Stimulated activated CD8-positive, alpha-beta memory T cell treated with anti-CD3 and anti-CD28 coated beads, Interleukin-4, amount 100 ng/mL, for 4 hours (primary cell): Measurements from ENCODE around the gene NFIA.
A peak's percentile ranks its signal among the peaks of the same experiment; 100 is the strongest.

Experiments used
- DNase-seq, 2 donors: peaks; one replicate each; pipeline ENCODE4 v3.0.0-alpha.2; 2020; ENCODE audit warnings: low read depth in 2 of 2, low spot score in 1 of 2

The NFIA gene

DNA sequence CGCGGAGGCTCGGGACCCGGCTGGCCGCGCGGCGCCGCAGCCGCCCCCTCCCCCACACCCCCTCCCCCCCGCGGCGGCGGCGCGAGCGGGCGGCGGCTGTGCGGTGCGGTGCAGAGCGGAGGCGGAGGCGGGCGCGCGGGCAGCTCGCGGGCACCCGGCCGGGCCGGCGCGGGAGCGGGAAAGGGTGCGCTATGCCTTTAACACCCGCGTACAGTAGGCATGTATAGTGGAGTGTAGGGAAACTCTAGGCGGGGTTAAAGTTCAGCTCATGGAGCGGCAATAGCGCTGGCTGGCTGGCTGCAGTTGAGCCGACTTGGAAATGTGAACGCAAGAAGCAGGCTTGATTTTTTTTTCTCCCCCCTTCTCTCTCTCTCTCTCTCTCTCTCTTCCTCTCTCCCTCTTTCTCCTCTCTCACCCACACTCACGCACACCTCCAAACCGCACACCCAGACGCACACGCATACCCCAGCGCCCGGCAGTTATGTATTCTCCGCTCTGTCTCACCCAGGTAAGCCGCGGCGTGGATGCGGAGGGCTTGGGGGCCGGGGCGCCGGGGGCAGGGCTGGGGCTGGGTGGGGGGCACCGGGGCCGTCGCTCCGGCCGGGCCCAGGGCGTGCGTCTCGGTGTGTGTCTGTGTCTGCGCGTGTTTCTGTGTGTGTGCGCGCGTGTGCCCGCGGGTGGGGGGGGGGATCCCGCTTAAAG lies at the start of gene NFIA:
TSS of gene NFIA (plus strand) at position 251 of the 702 bp plus-strand sequence.
- no peak for DNase-seq

DNA sequence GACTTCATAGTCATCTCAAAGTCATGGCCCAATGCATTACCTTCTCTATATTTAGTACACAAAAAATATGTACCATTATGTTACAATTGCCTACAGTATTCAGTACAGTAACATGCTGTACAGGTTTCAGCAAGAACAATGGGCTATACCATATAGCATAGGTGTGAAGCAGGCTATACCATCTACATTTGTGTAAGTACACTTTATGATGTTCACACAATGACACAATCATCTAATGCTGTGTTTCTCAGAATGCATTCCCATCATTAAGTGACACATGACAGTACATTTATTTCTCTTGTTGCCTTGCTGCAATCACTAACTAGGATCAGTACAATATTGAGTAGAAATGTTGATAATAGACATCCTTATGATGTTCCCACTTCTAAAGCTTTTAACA lies 46.5 kb upstream of the NFIA start:
- DNase-seq = no peak

DNA sequence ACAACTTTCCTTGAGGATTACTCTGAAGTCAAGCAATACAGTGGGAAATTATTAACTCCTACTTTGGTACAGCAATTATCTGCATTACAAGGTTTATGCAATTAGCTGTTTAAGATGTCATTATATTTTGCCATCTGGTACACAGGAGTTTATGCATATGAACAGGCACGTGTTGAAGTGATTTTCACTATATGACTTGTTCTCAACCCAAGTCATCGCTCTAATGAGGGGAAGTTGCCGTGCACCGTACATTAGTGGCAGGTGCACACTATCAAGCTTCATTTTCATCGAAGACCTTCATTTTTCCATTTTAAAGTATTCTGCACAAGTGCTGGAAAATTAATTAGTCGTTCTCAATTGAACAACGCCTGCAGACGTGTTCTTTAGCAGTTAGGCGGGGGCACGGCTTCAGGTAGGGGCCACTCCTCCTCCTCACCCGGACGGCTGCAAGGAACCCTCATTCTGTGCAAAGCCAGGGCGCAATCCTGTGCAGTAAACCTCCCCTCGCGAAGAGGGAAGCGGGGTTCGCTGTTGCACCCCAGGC lies 39.8 kb upstream of the NFIA start:
- DNase-seq = no peak

DNA sequence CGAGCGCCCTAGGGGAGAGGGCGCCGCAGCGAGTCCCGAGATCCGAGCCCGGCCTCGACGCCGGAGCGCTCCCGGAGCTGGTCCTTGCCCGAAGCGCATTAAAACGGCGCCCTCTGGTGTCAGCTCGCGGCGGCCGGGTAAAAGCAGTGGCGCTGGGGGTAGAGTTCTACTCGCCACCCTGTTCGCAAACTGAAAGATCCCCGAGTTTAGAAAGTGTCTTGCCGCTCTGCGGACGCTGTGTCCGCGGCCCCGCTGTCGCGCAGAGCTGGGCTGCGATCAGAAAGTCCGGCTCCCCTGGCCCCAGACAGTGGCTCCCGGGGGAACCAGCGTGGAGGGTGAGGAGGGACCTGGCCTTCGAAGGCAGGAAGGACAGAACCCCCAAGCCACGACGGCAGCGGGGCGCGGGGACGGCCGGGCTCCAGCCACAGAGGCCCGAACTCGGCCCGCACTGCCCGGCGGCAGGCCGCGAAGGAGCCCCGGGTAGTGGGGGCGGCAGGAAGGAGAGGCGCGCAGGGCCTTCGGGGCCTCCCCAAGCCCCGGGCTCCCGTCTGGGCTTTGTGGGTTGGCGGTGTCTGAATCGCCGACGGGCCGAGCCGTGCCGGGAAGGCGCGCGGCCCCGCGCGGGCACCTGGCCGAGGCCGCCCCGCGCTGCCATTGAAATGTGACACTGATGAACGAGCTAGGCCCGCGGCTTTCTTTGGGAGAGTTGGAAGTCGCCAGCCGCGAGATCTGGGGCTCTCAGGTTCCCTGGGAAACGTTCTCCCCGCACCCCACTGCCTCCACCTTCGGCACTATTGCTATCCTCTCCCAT lies 39.1 kb upstream of the NFIA start:
- DNase-seq = peak; percentile 62 to 72

DNA sequence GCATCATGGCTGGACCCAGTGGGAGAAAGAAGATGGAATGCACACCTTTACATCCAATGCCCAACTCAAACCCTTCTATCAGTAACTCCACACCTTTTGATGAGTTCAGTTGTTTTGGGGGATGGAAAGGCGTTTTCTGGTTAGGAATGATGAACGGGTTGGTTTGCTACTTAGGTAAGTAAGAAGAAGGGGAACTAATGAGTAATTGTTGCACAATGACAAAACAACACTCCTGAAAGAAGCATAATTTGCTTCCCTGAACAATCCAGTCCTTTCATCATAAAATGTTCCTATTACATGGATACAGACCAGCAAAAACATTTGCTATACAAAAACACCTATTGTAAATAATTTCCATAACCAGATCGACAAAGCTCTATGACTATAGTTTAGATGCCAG lies 35.9 kb upstream of the NFIA start:
- DNase-seq = no peak

DNA sequence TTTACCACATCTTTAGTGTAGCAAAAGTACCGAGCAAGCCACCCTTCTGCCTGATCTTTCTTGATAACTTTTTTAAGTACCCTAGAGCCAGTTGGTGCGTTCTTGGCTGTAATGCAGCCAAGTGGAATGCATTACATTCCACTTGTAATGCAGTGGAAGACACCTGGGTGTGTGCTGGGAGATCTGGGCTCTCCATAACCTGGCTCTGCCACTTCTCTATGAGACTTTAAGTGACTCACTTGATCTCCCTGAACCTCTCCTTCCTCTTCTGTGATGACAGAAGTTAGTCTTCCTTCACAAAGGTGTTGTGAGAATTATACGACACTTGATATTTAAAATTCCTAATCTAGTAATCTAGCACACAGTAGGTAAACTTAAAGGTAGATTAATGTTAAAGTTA lies 35.3 kb upstream of the NFIA start:
- no peak for DNase-seq

DNA sequence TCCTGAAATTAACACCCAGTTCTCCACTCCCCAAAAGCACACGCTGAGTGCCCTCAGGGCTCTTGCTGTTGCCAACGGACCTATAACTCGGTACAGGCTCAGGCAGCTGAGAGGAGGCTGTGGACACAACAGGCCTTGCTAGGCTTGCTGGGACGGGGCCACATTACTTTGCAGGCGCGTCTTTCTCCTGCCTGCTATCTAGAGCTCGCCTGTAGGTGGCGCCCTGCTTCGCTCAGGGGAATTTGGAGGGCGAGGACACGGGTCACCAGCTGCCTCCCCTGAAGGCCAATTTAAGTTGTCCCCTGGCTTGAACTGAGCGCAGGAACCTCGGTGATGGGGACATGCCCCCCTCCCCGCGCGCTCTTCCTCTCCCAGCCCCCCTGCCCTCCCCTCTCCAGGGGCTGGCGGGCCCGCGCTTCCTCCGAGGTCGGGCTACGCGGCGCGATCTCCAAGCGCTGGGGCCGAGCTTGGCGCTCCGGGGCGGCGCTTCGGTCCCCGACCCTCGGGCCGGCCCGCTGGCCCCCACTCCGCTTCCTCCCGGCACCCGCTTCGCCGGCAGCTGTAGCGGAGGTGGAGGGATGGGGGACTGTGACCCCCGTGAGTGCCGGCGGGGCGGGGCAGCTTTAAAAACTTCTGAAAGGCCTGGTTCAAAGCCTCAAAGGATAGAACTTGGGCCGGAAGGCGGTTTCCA lies 32.4 kb upstream of the NFIA start:
- peak; percentile 68 to 87 for DNase-seq

DNA sequence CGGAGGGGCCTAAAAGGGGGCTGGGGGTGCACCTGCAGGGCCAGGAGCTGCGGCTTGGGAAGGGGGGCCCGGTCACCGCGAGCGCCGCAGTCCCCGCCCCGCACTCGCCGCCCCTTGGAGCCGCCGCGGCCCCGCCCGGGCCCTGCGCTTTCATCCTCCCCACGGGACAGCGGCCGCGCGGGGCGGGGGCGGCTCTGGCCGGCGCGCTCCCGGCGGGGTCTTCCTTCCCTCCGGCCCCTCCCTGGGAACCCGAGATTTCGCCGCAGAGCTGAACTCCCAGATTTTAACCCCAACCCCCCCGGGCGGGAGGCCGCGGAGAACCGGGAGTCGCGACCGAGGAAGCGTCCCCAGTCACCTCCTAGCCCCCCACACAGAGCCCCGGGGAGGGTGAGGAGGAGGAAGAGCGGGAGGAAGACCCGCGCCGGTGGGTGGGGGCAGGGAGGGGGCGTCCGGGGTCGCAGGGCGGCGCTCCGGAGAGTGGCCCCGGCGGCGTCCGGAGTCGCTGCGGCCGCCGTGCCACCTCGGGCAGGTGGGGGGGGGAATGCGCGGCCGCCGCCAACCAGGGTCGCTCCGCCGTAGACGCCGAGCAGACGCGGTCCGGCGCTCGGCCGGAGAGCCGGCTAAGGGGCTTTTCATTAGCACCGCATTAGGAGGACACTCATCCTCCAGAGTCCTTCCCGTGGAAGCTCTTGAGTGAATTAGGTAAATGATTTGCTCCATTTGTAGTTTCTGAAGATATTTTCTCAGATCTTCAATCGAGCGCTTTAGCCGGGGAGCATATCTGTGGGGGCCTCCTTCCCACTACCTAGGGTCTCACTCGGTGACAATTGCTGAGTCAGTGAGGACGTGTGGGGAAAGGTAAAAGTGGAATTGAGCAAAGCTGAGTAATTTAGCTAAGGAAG lies 31.6 kb upstream of the NFIA start:
- DNase-seq = no peak

DNA sequence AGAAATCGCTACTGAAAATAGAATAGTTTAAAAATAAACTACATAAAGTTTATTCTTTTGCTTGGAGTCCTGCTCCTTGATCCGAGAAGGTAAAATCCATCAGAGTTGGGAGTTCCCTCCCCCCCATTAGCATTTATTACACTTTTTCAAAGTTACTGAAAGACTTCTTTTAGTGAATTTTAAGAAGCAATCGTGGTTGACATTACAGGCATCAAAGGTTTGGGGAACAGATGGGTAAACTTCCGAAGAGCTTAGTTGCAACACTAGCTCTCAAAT lies 31.0 kb upstream of the NFIA start:
- DNase-seq = no peak

DNA sequence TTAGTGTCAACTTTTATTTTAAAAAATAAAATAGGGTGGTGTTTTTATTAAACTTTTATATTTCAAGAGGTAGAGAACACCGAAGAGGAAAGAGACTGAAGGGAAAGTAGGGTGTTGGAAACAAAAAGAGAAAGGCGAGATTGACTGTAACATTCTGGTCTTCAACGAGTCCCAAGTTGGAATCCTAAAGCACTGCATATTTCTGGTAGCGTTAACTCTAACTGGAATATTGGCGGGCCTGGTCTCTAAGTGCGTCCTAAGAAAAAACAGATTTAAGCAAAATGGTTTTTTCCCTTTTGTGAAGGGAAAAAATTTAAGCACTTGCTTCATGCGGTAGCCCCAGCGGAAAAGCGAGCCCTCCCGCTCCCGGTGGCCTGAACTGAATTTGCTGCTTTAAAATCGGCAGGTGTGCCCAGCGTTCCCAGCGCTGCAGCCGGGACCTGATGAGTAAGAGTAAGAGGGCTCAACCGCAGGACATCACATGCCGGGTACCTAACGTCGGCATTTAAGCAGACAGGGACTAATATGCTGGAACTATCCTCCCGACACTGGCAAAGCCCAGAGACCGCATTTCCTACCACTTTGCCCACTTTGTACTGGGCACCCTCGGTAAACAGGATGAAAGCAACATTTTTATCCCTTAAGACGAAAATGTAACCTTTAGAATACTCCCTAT lies 30.5 kb upstream of the NFIA start:
- DNase-seq = no peak

DNA sequence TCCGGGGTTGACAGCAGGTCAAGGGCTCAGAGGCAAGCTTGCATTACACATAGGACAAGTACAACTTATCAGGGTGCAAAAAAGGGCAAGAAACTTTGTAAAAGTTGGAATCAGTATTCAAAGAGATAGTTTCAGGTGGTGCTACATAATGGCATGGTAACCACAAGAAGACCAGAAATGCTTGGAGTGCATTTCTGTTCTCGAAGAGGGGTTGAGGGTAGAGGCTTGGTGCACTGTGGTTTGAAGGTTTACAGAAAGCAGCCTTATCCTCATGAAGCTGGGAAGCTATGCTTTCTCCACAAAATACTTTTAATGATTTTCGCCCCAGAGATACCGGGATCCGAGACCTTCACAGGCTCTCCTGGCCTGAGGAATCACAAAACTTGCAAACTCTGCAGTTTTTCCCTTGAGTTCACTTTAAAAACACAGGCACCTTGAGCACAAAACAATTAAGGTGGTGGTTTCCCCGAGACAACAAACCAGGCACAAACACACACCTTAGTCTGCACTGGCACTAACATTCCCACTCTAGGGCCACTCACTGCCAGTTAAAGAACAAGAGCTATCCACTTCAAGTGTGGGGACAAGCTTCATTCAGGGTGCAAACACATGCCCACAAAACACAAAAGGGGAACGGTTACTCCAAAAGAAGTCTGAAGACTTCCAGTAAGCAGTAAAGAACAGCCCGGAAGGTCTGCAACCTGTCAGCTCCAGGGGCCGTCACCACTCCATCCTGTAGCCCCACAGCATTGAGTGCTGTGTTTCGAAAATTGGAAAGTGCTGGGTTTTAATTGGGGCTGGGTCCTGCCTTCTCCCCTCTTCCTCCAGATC lies 29.8 kb upstream of the NFIA start:
- no peak for DNase-seq

DNA sequence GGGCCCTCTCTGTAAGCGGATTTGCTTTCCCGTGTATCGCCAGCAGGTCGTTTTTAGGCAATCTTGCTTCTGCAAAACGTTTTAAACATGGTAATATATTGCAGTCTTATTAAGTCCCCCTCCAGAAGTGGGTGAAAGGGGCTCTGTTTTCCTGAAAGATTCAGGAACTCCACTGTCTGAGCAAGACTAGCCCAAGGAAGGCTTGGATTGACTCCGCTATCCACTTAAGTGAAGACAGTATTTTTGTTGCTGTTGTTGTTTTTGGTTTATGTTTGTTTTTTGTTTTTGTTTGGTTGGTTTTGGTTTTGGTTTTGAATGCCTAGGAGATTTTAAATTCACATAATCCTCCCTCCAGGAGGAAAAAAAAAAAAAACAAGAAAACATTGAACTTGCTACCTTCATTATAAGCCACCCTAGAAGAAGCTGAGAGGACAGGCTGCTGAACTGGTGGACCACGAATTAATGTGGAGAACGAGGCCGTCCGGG lies 29.1 kb upstream of the NFIA start:
- no peak for DNase-seq

DNA sequence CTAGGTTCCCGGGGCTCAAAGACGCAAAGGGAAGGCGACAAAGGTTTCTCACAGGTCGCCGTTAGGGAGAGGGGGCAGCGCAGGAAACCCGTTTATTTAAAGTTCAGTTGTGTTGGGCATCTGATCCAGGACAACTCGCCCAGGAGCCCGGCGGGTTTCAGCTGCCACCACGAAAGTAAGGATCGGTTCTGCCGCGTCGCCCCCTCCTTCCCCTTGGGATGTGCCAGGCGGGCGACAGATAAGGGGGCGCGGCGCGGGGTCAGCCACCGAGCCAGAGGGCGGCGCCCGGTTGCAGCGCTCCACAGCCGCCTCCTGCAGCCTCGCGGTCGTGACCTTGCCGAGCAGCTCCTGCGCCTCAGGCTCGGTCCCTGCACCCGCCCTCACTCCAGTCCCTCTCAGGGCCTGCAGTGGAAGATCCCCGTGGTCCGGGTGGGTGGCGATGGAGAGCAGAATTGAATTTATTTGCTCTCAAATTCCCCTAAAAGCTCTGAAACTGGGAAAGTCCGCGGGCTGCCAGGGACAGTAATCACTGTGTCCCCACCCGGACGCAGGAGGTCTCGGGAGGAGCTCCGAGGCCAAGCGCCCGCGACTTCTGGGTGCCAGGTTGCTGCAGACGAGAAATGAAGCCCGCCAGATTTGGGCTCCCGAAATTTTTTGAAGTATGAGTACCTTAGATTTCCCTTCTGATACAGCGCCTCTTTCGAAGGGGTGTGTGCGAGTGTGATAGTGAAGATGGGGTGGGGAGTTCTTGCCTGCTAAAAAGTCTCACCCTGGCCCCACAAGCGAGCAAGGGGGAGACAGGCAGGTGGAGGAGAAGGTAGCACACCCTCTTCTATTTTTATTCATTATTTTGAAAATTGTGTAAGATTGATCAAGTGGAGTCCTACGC lies 28.4 kb upstream of the NFIA start:
- DNase-seq = no peak

DNA sequence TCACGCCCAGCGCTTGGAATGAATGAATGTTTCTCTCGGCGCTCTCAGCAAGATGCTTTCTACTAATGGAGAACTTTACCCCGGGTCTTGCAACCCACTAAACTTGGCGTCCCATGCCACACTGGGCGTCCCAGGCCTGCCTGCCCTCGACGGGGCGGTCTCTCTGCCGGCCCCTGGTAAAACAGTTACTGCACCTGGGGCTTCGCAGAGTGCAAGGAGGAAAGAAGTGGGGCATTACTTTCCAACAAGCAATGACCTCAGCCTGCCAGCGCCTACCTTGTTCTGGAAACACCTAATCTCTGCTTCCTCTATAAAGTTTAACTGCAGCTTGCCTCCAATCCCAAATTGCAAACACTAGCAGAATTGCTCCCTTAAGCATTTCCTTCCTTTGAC lies 27.8 kb upstream of the NFIA start:
- no peak for DNase-seq

DNA sequence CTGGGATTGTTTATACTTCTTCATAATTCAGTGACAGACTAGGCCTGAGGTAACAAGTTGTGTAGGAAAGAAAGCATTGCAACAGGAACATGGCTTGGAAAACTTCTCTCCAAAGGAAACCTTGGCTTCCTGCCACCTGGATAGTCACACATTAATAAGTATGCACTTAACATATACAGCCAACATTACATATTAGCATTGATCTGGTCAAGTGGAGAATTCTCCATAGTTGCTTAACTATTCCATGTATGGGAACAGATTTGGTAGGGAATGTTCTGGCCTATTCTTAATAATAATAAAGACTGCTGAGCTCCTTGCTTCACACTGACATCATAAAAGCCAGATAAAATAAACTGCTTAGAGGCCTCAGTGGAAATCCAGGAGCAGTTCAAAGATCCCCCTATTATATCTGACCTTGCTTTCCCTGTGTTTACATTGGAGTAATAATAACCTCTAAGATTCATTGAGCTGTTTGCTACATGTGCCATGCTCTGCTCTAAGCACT lies 27.2 kb upstream of the NFIA start:
- DNase-seq = no peak

DNA sequence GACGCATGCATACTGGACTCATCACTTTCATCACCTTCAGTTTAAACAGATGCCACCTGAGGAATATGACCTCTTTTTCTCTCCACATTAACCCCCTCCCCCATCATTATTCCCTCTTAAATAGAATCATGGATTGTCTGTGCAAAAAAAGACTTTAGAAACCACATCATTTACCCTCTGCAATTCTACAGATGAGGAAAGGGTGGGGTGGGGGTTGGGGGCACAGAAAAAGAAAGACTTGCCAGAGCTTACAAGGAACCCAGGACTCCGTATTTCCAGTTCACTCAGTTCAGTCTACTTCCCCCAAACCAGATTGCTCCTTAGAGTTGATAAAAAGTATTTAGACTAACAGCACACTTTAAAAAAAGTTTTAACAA lies 26.2 kb upstream of the NFIA start:
- DNase-seq = no peak

DNA sequence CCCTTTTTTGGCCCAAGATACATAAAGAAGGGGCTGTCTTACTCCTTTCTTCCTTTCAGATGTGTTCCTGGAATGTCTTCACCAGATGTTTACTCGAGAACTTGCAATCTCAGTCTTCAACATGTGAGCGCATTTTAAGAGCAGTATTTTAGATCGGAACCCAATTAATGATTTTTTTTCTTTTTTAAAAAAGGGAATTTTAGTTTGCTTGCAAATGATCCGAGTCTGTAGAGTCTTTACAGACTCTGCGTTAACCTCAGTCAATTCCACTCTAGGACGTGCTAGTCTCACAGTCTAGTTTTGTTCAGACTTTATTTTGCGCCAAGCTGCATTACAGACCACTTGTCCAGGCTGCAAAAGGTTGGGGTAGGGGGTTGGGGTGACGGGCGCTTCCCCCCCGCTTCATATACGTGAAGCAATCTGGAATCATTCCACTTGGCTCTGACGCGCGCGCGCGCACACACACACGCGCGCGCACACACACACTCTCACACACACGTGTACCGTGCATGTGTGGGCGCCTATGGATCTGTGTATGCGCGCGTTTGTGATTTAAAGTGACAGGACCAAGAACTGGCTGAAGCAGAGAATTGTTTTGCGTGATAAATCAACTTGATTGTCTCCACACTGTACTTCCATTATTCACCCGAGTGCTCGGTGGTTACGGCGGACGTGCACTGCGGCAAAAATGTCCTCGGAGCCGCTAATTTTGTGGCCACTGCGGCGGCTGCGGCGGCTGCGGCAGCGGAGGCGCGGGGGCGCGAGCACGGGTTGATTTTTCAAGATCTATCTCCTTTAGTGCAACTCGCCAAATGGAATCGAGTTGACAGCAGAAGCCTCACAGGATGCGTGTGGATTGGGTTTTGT lies 25.6 kb upstream of the NFIA start:
- DNase-seq = no peak
